Esophagus muscularis mucosa (tissue), 3 donors: ENCODE data around the gene PPP1R14B.

ENCODE experiments used
- CTCF ChIP-seq, 3 experiments: fragments of 200-600 bp in 2 of 3; fragments of 450-650 bp in 1 of 3; sonication (generic) in 2 of 3; IDR thresholded peaks; one replicate each; pipeline ENCODE4 v1.5.1; 2017 to 2019; ENCODE audit warnings: antibody characterized with exemption in 3 of 3, mild to moderate bottlenecking in 2 of 3, moderate library complexity in 1 of 3
- POLR2AphosphoS5 ChIP-seq, 2 donors: sonication (generic); formaldehyde crosslinking; IDR thresholded peaks; one replicate each; pipeline ENCODE4 v1.6.1; 2017; ENCODE audit warnings: antibody characterized with exemption in 2 of 2

DNA sequence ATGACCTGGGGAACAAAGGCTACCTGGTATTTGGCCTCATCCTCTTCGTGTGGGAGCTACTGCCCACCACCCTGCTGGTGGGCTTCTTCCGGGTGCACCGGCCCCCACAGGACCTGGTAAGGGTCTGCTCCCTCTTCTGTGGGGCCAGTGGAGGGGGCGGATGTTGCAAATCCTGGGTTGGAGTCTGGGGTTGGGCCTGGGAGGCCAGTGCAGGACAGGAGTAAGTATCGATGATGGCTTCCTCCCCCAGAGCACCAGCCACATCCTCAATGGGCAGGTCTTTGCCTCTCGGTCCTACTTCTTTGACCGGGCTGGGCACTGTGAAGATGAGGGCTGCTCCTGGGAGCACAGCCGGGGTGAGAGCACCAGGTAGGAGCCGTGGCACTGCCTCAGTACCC, 41.6 kb upstream of the PPP1R14B start:
- no peak for TF ChIP-seq CTCF (IDR thresholded peaks at IDR 0.05)
- TF ChIP-seq POLR2AphosphoS5 (IDR thresholded peaks at IDR 0.05): no peak
